HepG2 (cell line): ENCODE measurements around the gene EEFSEC. TPM values are rescaled to one million over a fixed set of nuclear protein-coding genes. Genes with fewer than 3 reads are reported as not detected.

Source experiments
- ISL2 ChIP-seq: sonication (generic); formaldehyde crosslinking; IDR thresholded peaks from 2 replicates; pipeline ENCODE4 v1.5.0; 2020; ENCODE audit warnings: missing genetic modification reagents
- KAT7 ChIP-seq: IDR thresholded peaks from 2 replicates; pipeline ENCODE4 v1.6.1; 2018; ENCODE audit warnings: borderline replicate concordance, missing compliant biosample characterization
- KAT8 ChIP-seq: IDR thresholded peaks from 2 replicates; pipeline ENCODE4 v1.6.1; 2016; ENCODE audit warnings: missing genetic modification reagents, missing compliant biosample characterization
- NFYC ChIP-seq: IDR thresholded peaks from 2 replicates; pipeline ENCODE4 v1.6.1; 2016; ENCODE audit warnings: missing genetic modification reagents, missing compliant biosample characterization
- PAX8 ChIP-seq: sonication (generic); formaldehyde crosslinking; IDR thresholded peaks from 2 replicates; pipeline ENCODE4 v1.8.0; 2022; ENCODE audit warnings: mild to moderate bottlenecking, missing genetic modification reagents, borderline replicate concordance
- PCBP2 ChIP-seq: fragments of 200-400 bp; formaldehyde crosslinking; optimal IDR thresholded peaks from 2 replicates; pipeline ENCODE3; 2018; ENCODE audit warnings: low read length, low read depth; ENCODE audit not compliant: poor library complexity, severe bottlenecking
- PHB2 ChIP-seq: fragments of 450-650 bp; IDR thresholded peaks from 2 replicates; pipeline ENCODE4 v1.6.1; 2018; ENCODE audit not compliant: partially characterized antibody
- PHF21A ChIP-seq: sonication (generic); formaldehyde crosslinking; IDR thresholded peaks from 2 replicates; pipeline ENCODE4 v1.5.0; 2020; ENCODE audit warnings: mild to moderate bottlenecking, missing genetic modification reagents
- RFX5 ChIP-seq: IDR thresholded peaks from 2 replicates; pipeline ENCODE4 v1.6.1; 2011; ENCODE audit warnings: low read depth, low read length, improper control_type of control experiment
- ZFP1 ChIP-seq: IDR thresholded peaks from 2 replicates; pipeline ENCODE4 v1.6.1; 2016
- ZNF280B ChIP-seq: sonication (generic); formaldehyde crosslinking; IDR thresholded peaks from 2 replicates; pipeline ENCODE4 v1.5.0; 2020; ENCODE audit warnings: missing genetic modification reagents, mild to moderate bottlenecking, borderline replicate concordance
- ZNF326 ChIP-seq: sonication (generic); formaldehyde crosslinking; IDR thresholded peaks from 2 replicates; pipeline ENCODE4 v1.4.0; 2020; ENCODE audit warnings: missing genetic modification reagents, borderline replicate concordance
- ZNF557 ChIP-seq: sonication (generic); formaldehyde crosslinking; IDR thresholded peaks from 2 replicates; pipeline ENCODE4 v1.4.0; 2020; ENCODE audit warnings: missing genetic modification reagents
- ZNF687 ChIP-seq: sonication (generic); formaldehyde crosslinking; IDR thresholded peaks from 2 replicates; pipeline ENCODE4 v1.5.1; 2020; ENCODE audit warnings: mild to moderate bottlenecking, missing genetic modification reagents, moderate library complexity
- polyA plus RNA-seq, 8 experiments: library from polyadenylated mRNA; depleted of rRNA in 3 of 8; stranded (reverse) in 7 of 8; unstranded in 1 of 8; fragments of >200 nt; fragmentation: Illumina TruSeq in 4 of 8; extraction: Trizol in 4 of 8; gene quantifications; 2 replicates each; pipeline versions ENCODE4 v1.2.1 to v1.2.3, GENCODE V29; 2011 to 2016; ENCODE audit warnings: low read depth in 4 of 8, missing spikeins in 1 of 8, mixed read lengths in 1 of 8; ENCODE audit not compliant: insufficient read depth in 1 of 8
- total RNA-seq, 5 experiments: library from RNA; depleted of rRNA; stranded (reverse); fragments of >200 nt; fragmentation: Illumina TruSeq; extraction: Trizol; gene quantifications; 2 replicates each; pipeline ENCODE4 v1.2.3, GENCODE V29; 2016; ENCODE audit warnings: low read depth in 1 of 5
- TF ChIP-seq, protein P1 (sequence below): sonication (generic); formaldehyde crosslinking; IDR thresholded peaks from 2 replicates; pipeline ENCODE4 v1.9.0; 2022; ENCODE audit warnings: missing genetic modification reagents, mild to moderate bottlenecking, borderline replicate concordance
- TF ChIP-seq, protein P2 (sequence below): sonication (generic); formaldehyde crosslinking; IDR thresholded peaks from 2 replicates; pipeline ENCODE4 v1.5.1; 2020; ENCODE audit warnings: missing genetic modification reagents, mild to moderate bottlenecking, borderline replicate concordance
- TF ChIP-seq, protein P3 (sequence below), 2 experiments: sonication (generic) in 1 of 2; formaldehyde crosslinking in 1 of 2; IDR thresholded peaks; 2 replicates each; pipeline versions ENCODE4 v1.4.0 to v1.6.1; 2018 to 2020; ENCODE audit warnings: missing genetic modification reagents in 2 of 2, borderline replicate concordance in 1 of 2, low read depth in 1 of 2, mild to moderate bottlenecking in 1 of 2, missing biosample characterization in 1 of 2

Gene EEFSEC
- total and polyA plus RNA-seq, 2 of the 13 experiments (the other 11 are each of a cell fraction or from before 2014, with no cell fraction given) = 6.4 to 24.2 TPM

DNA sequence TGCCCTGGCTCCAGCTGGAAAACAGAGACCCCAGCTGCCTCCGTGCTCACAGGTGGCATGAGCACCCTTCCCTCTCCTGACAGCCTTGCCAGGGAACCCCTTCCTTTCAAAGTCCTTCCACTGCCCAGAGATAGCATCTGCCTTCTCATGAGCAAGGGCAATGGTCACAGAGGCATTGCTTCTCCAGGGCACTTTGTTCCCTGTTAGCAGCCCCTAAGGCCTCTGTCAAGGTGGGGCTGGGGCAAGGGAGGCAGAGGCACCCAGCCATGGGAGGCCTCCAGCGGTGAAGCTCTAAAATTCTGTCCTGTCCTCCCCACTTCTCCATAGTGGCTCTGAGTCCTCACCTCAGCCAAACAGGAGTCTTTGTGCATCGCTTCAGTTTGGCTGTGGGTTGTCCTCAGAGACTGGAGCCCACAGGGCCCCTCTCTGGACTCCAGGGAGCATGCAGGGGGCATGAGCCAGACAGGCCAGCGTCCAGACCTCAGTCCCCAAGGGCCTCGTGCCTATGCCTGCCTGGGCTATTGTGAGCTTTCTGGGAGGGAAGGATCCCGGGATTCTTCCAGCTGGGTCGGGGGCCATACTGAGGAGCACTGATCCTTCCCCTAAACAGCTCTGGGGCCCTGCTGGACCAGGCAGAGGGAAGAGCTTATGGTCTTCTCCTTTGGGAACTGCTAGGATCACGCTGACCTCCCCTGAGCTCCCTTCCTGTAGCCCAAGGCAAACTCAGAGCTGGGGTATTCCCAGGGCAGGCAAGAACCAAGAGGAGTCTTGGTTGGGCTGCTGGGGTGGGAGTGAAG lies 206.8 kb downstream of the EEFSEC start (continued):
- TF ChIP-seq ZNF687 (CRISPR knock-in tag) = peak; percentile 93
- no peak for TF ChIP-seq ZFP1 (CRISPR knock-in tag)
- TF ChIP-seq ISL2 (CRISPR knock-in tag) = no peak
- TF ChIP-seq PHB2 = no peak
- TF ChIP-seq NFYC (CRISPR knock-in tag) = no peak
- no peak for TF ChIP-seq RFX5
- TF ChIP-seq, protein P1, sequence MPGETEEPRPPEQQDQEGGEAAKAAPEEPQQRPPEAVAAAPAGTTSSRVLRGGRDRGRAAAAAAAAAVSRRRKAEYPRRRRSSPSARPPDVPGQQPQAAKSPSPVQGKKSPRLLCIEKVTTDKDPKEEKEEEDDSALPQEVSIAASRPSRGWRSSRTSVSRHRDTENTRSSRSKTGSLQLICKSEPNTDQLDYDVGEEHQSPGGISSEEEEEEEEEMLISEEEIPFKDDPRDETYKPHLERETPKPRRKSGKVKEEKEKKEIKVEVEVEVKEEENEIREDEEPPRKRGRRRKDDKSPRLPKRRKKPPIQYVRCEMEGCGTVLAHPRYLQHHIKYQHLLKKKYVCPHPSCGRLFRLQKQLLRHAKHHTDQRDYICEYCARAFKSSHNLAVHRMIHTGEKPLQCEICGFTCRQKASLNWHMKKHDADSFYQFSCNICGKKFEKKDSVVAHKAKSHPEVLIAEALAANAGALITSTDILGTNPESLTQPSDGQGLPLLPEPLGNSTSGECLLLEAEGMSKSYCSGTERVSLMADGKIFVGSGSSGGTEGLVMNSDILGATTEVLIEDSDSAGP (CRISPR knock-in tag) = no peak
- TF ChIP-seq KAT8 = no peak
- no peak for TF ChIP-seq PAX8 (CRISPR knock-in tag)
- peak; percentile 41; the same call in 1 of the 2 replicates for TF ChIP-seq ZNF280B (CRISPR knock-in tag)
- TF ChIP-seq KAT7 (CRISPR knock-in tag) = 0 out of 2 replicates have a peak, but pooled peaks have one; percentile 25
- TF ChIP-seq ZNF326 (CRISPR knock-in tag) = no peak
- TF ChIP-seq ZNF557 = no peak
- TF ChIP-seq, protein P2, sequence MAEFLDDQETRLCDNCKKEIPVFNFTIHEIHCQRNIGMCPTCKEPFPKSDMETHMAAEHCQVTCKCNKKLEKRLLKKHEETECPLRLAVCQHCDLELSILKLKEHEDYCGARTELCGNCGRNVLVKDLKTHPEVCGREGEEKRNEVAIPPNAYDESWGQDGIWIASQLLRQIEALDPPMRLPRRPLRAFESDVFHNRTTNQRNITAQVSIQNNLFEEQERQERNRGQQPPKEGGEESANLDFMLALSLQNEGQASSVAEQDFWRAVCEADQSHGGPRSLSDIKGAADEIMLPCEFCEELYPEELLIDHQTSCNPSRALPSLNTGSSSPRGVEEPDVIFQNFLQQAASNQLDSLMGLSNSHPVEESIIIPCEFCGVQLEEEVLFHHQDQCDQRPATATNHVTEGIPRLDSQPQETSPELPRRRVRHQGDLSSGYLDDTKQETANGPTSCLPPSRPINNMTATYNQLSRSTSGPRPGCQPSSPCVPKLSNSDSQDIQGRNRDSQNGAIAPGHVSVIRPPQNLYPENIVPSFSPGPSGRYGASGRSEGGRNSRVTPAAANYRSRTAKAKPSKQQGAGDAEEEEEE (CRISPR knock-in tag) = no peak
- no peak for TF ChIP-seq PCBP2
- TF ChIP-seq, protein P3, sequence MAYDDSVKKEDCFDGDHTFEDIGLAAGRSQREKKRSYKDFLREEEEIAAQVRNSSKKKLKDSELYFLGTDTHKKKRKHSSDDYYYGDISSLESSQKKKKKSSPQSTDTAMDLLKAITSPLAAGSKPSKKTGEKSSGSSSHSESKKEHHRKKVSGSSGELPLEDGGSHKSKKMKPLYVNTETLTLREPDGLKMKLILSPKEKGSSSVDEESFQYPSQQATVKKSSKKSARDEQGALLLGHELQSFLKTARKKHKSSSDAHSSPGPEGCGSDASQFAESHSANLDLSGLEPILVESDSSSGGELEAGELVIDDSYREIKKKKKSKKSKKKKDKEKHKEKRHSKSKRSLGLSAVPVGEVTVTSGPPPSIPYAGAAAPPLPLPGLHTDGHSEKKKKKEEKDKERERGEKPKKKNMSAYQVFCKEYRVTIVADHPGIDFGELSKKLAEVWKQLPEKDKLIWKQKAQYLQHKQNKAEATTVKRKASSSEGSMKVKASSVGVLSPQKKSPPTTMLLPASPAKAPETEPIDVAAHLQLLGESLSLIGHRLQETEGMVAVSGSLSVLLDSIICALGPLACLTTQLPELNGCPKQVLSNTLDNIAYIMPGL (CRISPR knock-in tag; IDR thresholded peaks at IDR 0.05; ENCODE audit: borderline replicate concordance in 1 of 2, low read depth in 1 of 2) = 0 out of 4 replicates have a peak, but pooled peaks of 1 of the 2 experiments have one; percentile 7
- TF ChIP-seq PHF21A = peak; percentile 53; the same call in 1 of the 2 replicates
